ENCODE results near the gene MAG. TPM values are rescaled to one million over a fixed set of nuclear protein-coding genes. Genes with fewer than 3 reads are reported as not detected.

Gene MAG
- total and polyA plus RNA-seq, 10 of the 15 experiments (the other 5 are each of a cell fraction or from before 2014, with no cell fraction given): 0.03 to 0.82 (median 0.17) TPM; not detected in 2

- TF ChIP-seq RAD51 (IDR thresholded peaks at IDR 0.05): no peak
- TF ChIP-seq MEF2A (IDR thresholded peaks at IDR 0.05; ENCODE audit: insufficient read depth, low read depth, low read length): 0 out of 2 replicates have a peak, but pooled peaks have one; percentile 23
- TF ChIP-seq MAX (IDR thresholded peaks at IDR 0.05; ENCODE audit: low read depth, low read length): peak; percentile 67; the same call in 1 of the 2 replicates
- TF ChIP-seq CBX3 (IDR thresholded peaks at IDR 0.05; ENCODE audit: borderline replicate concordance, low read depth): no peak
- TF ChIP-seq RBBP5 (conservative IDR thresholded peaks at IDR 0.05): no peak
- no peak; the same call in 1 of the 2 replicates for TF ChIP-seq ZBED1 (IDR thresholded peaks at IDR 0.05; ENCODE audit: borderline replicate concordance)
- no peak for TF ChIP-seq BRCA1 (IDR thresholded peaks at IDR 0.05; ENCODE audit: low read depth, low read length)
- peak; percentile 53 for TF ChIP-seq SP1 (IDR thresholded peaks at IDR 0.05; ENCODE audit: low read depth, low read length)
- TF ChIP-seq NFXL1 (IDR thresholded peaks at IDR 0.05; ENCODE audit: borderline replicate concordance): no peak
- peak; percentile 14; the same call in 1 of the 2 replicates for TF ChIP-seq TBL1XR1 (IDR thresholded peaks at IDR 0.05; ENCODE audit: low read depth, low read length)
- TF ChIP-seq PML (IDR thresholded peaks at IDR 0.05; ENCODE audit: low read length): no peak; the same call in none of the 2 replicates
- TF ChIP-seq CHD1 (IDR thresholded peaks at IDR 0.05; ENCODE audit: low read depth, low read length): no peak
- peak in 1 of 2 experiments; percentile 66; a peak in 2 of 4 replicates for TF ChIP-seq EP300 (IDR thresholded peaks at IDR 0.05; ENCODE audit: borderline replicate concordance in 1 of 2, control insufficient read depth in 1 of 2, low read depth in 2 of 2, low read length in 2 of 2)
- no peak for TF ChIP-seq HDGF (IDR thresholded peaks at IDR 0.05)
- TF ChIP-seq SRF (IDR thresholded peaks at IDR 0.05; ENCODE audit: low read depth in 2 of 2, low read length in 2 of 2): no peak
- TF ChIP-seq HDAC2 (IDR thresholded peaks at IDR 0.05): no peak
- no peak for TF ChIP-seq CBFB (IDR thresholded peaks at IDR 0.05; ENCODE audit: low read depth)
- peak; percentile 75; the same call in 1 of the 2 replicates for TF ChIP-seq SMARCA5 (IDR thresholded peaks at IDR 0.05)
- TF ChIP-seq HCFC1 (IDR thresholded peaks at IDR 0.05; ENCODE audit: low read length): no peak
- 0 out of 4 replicates have a peak, but pooled peaks of 1 of the 2 experiments have one; percentile 8 for TF ChIP-seq BHLHE40 (IDR thresholded peaks at IDR 0.05; ENCODE audit: borderline replicate concordance in 1 of 2, low read depth in 2 of 2, low read length in 1 of 2)
- TF ChIP-seq USF1 (IDR thresholded peaks at IDR 0.05; ENCODE audit: borderline replicate concordance, extremely low read length, insufficient read depth, low read depth, low read length): no peak
- no peak for TF ChIP-seq RB1 (IDR thresholded peaks at IDR 0.05; ENCODE audit: borderline replicate concordance)
- TF ChIP-seq RFX5 (IDR thresholded peaks at IDR 0.05; ENCODE audit: low read depth, low read length): no peak
- TF ChIP-seq ETV6 (conservative IDR thresholded peaks at IDR 0.05 in 1 of 2, IDR thresholded peaks at IDR 0.05 in 1 of 2; ENCODE audit: borderline replicate concordance in 1 of 2, low read depth in 1 of 2): peak in 1 of 2 experiments; percentile 54; a peak in 1 of 4 replicates
- TF ChIP-seq ZSCAN29 (IDR thresholded peaks at IDR 0.05): no peak
- TF ChIP-seq RAD21 (IDR thresholded peaks at IDR 0.05; ENCODE audit: insufficient read depth, low read depth, low read length): no peak
- no peak for TF ChIP-seq BCLAF1 (IDR thresholded peaks at IDR 0.05)
Measured at GRCh38 chr19:35347171-35347929, 55.4 kb downstream of the MAG start, which contains the start of gene FFAR1 (continued).

Measured in GM12878 (cell line).